ENCODE measurements around the gene MSH2.

DNA sequence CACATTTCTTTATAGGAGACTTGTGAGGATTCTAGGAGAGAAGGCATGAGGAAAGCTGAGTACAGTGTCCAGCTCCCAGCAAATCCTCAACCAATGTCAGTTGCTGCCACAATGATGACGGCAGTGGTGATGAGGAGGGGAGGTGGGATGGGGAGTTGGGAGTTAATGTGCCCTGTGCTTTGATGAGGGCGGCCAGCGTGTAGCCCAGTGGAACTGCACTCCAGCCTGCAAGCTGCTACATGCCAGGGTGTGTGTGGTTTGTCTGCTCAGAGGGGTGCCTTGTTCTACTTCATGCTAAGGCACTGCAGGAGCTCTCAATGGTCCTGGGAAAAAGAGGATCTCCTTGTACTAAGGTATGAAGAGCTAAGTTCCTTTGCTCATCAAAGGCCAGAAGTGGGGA, 96.1 kb downstream of the MSH2 start:
- TF ChIP-seq, protein P1, sequence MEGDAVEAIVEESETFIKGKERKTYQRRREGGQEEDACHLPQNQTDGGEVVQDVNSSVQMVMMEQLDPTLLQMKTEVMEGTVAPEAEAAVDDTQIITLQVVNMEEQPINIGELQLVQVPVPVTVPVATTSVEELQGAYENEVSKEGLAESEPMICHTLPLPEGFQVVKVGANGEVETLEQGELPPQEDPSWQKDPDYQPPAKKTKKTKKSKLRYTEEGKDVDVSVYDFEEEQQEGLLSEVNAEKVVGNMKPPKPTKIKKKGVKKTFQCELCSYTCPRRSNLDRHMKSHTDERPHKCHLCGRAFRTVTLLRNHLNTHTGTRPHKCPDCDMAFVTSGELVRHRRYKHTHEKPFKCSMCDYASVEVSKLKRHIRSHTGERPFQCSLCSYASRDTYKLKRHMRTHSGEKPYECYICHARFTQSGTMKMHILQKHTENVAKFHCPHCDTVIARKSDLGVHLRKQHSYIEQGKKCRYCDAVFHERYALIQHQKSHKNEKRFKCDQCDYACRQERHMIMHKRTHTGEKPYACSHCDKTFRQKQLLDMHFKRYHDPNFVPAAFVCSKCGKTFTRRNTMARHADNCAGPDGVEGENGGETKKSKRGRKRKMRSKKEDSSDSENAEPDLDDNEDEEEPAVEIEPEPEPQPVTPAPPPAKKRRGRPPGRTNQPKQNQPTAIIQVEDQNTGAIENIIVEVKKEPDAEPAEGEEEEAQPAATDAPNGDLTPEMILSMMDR (IDR thresholded peaks at IDR 0.05; ENCODE audit: low read length) = no peak
- TF ChIP-seq EZH2 (optimal IDR thresholded peaks at IDR 0.05; ENCODE audit: low read depth, low read length) (no peak), EZH2phosphoT487 (IDR thresholded peaks at IDR 0.05; ENCODE audit: low read length) (no peak)

Data from MM.1S (cell line).